Stomach (tissue), 9 donors: Measurements from ENCODE around the gene PRKCB. TPM values are rescaled to one million over a fixed set of nuclear protein-coding genes. Genes with fewer than 3 reads are reported as not detected.

Experiments
- DNase-seq, 2 donors: peaks; one replicate each; pipeline versions ENCODE4 v3.0.0 to v3.0.0-alpha.2; 2013 to 2019
- H3K27ac ChIP-seq, 5 donors: fragments of 200-600 bp in 4 of 5; sonication (generic) in 4 of 5; one replicate each; pipeline ENCODE4 v1.5.1; 2013 to 2019; ENCODE audit warnings: mild to moderate bottlenecking in 1 of 5, moderate library complexity in 1 of 5
- H3K27me3 ChIP-seq, 3 donors: fragments of 200-600 bp; sonication (generic); one replicate each; pipeline ENCODE4 v1.5.1; 2017 to 2019; ENCODE audit warnings: mixed run types in 1 of 3
- H3K36me3 ChIP-seq, 4 donors: fragments of 200-600 bp; sonication (generic); 1 replicate in 3 of 4; 2 replicates in 1 of 4; pipeline ENCODE4 v1.5.1; 2016 to 2019
- H3K4me1 ChIP-seq, 4 donors: fragments of 200-600 bp; sonication (generic); one replicate each; pipeline ENCODE4 v1.5.1; 2016 to 2019
- H3K4me3 ChIP-seq, 4 donors: fragments of 200-600 bp; sonication (generic) in 3 of 4; one replicate each; pipeline ENCODE4 v1.5.1; 2016 to 2019; ENCODE audit warnings: mild to moderate bottlenecking in 1 of 4
- H3K9me3 ChIP-seq, 4 donors: fragments of 200-600 bp; sonication (generic); one replicate each; pipeline ENCODE4 v1.5.1; 2016 to 2019
- EP300 ChIP-seq: sonication (generic); formaldehyde crosslinking; IDR thresholded peaks from one replicate; pipeline ENCODE4 v1.6.1; 2017; ENCODE audit warnings: antibody characterized with exemption
- POLR2A ChIP-seq, 4 donors: fragments of 450-650 bp; IDR thresholded peaks; one replicate each; pipeline ENCODE4 v1.6.1; 2016; ENCODE audit warnings: antibody characterized with exemption in 4 of 4, control low read depth in 2 of 4, mild to moderate bottlenecking in 1 of 4, moderate library complexity in 1 of 4
- POLR2AphosphoS5 ChIP-seq, 3 donors: sonication (generic); formaldehyde crosslinking; IDR thresholded peaks; one replicate each; pipeline ENCODE4 v1.6.1; 2016; ENCODE audit warnings: antibody characterized with exemption in 3 of 3
- whole genome bisulfite sequencing, 5 donors: extraction: QIAGEN DNeasy Blood & Tissue Kit in 3 of 5; methylation state at CpG; one replicate each; pipeline versions ENCODE4 v1.1.5 to v1.1.7; 2013 to 2018; 5-methylcytosine and 5-hydroxymethylcytosine counted together
- intact Hi-C: fragments of 100-400 bp; cut with DNase I; formaldehyde crosslinking; loops from one replicate; pipeline ENCODE4 v1.15.1; 2023; ENCODE audit warnings: low total_unique reads
- polyA plus RNA-seq, 3 donors: library from polyadenylated mRNA; stranded (reverse); fragments of 200-250 nt; gene quantifications; one replicate each; pipeline ENCODE4 v1.2.3, GENCODE V29; 2013
- total RNA-seq, 5 donors: library from RNA; depleted of rRNA; stranded (reverse); fragments of >200 nt; gene quantifications; one replicate each; pipeline versions ENCODE4 v1.1.0 to v1.2.3, GENCODE V29; 2014 to 2016
- TF ChIP-seq, protein P1 (sequence below), 7 experiments: fragments of 450-650 bp in 4 of 7; fragments of 200-600 bp in 3 of 7; sonication (generic) in 3 of 7; IDR thresholded peaks; one replicate each; pipeline ENCODE4 v1.5.1; 2016 to 2019; ENCODE audit warnings: antibody characterized with exemption in 7 of 7, control low read depth in 2 of 7, mild to moderate bottlenecking in 1 of 7
- donor health status: healthy with polysubstance abuse.
- donor health status: Bipolar disorder and iron deficiency.
- donor health status: healthy.

Gene PRKCB
- total and polyA plus RNA-seq, 8 donors, result 1.1 to 49.6 (median 14.7) TPM

DNA sequence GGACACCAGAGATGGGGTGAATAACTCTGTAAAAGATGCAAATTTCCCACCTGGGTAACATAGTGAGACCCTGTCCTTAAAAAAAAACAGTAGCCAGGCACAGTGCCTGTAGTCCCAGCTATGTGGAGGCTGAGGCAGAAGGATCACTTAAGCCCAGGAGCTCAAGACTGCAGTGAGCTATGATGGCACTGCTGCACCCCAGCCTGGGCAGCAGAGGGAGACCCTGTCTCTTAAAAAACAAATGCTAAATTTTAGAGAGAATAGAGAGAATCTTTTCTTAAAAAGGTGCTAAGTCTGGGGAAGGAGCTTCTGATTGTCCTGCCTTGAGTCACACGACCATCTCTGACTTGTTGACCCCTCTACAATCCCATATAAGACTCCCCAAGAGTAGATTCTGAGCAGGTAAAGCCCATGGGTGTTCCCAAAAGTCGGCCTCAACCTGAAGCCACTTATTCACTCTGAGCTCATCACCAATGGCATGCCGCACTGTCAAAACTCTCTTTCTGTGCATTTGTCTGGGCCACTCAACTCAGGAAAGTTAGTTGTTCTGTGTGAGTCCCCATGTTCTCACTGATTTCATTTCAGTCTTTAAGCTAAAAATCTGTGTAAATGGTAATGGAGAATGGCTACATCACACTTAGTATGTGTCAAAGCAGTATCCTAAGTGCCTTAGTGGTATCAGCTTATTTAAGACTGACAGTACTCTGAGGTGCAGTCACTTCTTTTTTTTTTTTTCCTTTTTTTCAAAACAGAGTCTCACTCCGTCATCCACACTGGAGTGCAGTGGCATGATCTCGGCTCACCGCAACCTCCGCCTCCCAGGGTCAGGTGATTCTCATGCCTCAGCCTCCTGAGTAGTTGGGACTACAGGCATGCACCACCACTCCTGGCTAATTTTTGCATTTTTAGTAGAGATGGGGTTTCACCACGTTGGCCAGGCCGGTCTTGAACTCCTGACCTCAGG is 41.6 kb downstream of the PRKCB start:
- TF ChIP-seq, protein P1, sequence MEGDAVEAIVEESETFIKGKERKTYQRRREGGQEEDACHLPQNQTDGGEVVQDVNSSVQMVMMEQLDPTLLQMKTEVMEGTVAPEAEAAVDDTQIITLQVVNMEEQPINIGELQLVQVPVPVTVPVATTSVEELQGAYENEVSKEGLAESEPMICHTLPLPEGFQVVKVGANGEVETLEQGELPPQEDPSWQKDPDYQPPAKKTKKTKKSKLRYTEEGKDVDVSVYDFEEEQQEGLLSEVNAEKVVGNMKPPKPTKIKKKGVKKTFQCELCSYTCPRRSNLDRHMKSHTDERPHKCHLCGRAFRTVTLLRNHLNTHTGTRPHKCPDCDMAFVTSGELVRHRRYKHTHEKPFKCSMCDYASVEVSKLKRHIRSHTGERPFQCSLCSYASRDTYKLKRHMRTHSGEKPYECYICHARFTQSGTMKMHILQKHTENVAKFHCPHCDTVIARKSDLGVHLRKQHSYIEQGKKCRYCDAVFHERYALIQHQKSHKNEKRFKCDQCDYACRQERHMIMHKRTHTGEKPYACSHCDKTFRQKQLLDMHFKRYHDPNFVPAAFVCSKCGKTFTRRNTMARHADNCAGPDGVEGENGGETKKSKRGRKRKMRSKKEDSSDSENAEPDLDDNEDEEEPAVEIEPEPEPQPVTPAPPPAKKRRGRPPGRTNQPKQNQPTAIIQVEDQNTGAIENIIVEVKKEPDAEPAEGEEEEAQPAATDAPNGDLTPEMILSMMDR (IDR thresholded peaks at IDR 0.05), result no peak
- no peak for TF ChIP-seq POLR2A (IDR thresholded peaks at IDR 0.05)
- no peak for TF ChIP-seq POLR2AphosphoS5 (IDR thresholded peaks at IDR 0.05)
- no peak for TF ChIP-seq EP300
- H3K27ac ChIP-seq, result peak overlapping the region in 1 of 5 donors; percentile 19
- peaks cover 0 to 27% (median 0%) of the 10 kb centered on the region in 4 donors for H3K4me1 ChIP-seq
- no peaks in the 10 kb centered on the region for H3K9me3 ChIP-seq
- WGBS, 5 donors, result 73 to 84% (median 79%) methylated on average over 9 of the region's 9 CpGs
- no peak for DNase-seq
- no peaks in the 10 kb centered on the region for H3K27me3 ChIP-seq
- H3K4me3 ChIP-seq, result no peak overlapping the region
- intact Hi-C loops, result no loop called here
- H3K36me3 ChIP-seq, result no peaks in the 10 kb centered on the region

DNA sequence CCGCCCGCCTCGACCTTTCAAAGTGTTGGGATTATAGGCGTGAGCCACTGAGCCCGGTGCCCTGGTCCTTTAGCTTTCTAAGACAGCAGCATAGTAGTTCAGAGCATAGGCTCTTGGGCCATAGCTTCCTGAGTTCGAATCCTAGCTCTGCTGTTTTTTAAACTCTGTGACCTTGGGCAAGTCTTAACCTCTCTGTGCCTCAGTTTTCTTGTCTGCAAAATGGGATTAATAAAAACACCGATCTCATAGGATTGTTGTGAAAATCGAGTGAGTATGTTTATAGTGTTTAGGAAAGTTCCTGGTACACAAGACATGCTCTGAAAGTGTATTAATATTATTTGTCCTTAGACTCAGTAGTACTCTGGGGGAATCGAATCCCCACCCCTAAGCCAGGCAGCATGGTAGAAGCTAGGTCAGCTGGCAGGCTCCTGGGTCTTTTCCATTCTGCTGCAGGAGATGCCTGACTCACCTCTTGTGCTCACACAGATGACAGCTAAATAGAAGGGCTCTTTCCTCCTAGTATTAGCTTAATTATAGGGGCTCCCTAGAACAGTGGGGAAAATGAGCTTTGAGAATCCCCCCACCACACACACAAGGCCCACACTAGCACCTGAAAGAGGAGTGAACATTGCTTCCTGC is 44.1 kb downstream of the PRKCB start:
- 83 to 88% (median 88%) methylated on average over 9 of the region's 9 CpGs for WGBS, 5 donors
- no peaks in the 10 kb centered on the region for H3K36me3 ChIP-seq
- H3K4me3 ChIP-seq, result no peak overlapping the region
- H3K9me3 ChIP-seq, result no peaks in the 10 kb centered on the region
- no peak for DNase-seq
- peaks cover 0 to 16% (median 0%) of the 10 kb centered on the region in 4 donors for H3K4me1 ChIP-seq
- intact Hi-C loops, result no loop called here
- H3K27me3 ChIP-seq, result no peaks in the 10 kb centered on the region
- TF ChIP-seq, protein P1 (IDR thresholded peaks at IDR 0.05), result no peak
- no peak for TF ChIP-seq EP300
- TF ChIP-seq POLR2A (IDR thresholded peaks at IDR 0.05), result no peak
- no peak for TF ChIP-seq POLR2AphosphoS5 (IDR thresholded peaks at IDR 0.05)
- H3K27ac ChIP-seq, result peak overlapping the region in 1 of 5 donors; percentile 49

DNA sequence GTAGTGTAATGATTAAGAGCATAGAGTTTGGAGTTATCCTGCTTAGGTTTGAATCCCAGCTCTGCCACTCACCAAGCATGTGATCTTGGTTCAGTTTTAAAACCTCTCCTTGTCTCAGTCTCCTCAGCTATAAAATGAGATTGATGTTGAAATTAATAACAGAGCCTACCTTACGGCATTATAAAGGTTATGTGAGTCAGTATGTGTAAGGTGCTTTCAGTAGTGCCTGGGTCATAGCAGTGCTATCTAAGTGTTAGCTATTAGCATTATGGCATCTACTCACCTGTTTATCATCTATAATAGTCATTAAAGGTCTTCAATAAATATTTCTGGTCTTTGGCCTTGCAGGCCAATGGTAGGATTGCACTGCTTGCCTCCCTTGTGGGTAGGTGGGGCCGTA is 53.4 kb downstream of the PRKCB start:
- Histone ChIP-seq H3K36me3 (no peaks in the 10 kb centered on the region), H3K27me3 (no peaks in the 10 kb centered on the region), H3K4me3 (no peak overlapping the region), H3K27ac (no peak overlapping the region), H3K4me1 (peaks cover 0 to 8% (median 0%) of the 10 kb centered on the region in 4 donors), H3K9me3 (no peaks in the 10 kb centered on the region)
- DNase-seq, result no peak
- WGBS, 5 donors, result 61 to 96% (median 84%) methylated on average over 2 of the region's 2 CpGs
- TF ChIP-seq EP300, result no peak
- no peak for TF ChIP-seq POLR2AphosphoS5 (IDR thresholded peaks at IDR 0.05)
- TF ChIP-seq, protein P1 (IDR thresholded peaks at IDR 0.05), result no peak
- no peak for TF ChIP-seq POLR2A (IDR thresholded peaks at IDR 0.05)
- intact Hi-C loops, result no loop called here

DNA sequence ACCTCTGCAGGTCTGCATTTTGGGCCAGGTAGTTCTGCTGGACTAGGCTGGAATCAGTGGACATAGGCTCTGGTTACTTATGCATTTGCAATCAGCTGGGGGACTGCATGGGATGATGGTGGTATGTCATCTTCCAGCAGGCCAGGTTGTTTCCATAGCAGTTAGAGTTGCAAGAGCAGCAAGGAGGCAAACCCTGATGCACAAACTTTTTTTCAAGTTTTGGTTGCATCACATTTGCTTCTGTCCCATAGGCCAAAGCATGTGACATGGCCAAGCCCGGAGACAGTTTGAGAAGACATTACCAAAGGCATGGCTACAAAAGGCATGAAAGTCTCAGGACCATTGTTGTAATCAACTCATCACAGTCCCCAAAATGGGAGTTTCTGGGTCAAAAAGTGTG is 58.2 kb downstream of the PRKCB start:
- TF ChIP-seq, protein P1 (IDR thresholded peaks at IDR 0.05), result no peak
- TF ChIP-seq POLR2A (IDR thresholded peaks at IDR 0.05), result no peak
- no peak for TF ChIP-seq POLR2AphosphoS5 (IDR thresholded peaks at IDR 0.05)
- TF ChIP-seq EP300, result no peak
- Histone ChIP-seq H3K27ac (no peak overlapping the region), H3K27me3 (no peaks in the 10 kb centered on the region), H3K4me3 (no peak overlapping the region), H3K9me3 (no peaks in the 10 kb centered on the region), H3K36me3 (no peaks in the 10 kb centered on the region), H3K4me1 (peaks cover 0 to 8% (median 0%) of the 10 kb centered on the region in 4 donors)
- no peak for DNase-seq
- WGBS, 5 donors, result 79 to 94% (median 89%) methylated on average over 1 of the region's 1 CpG
- intact Hi-C loops, result no loop called here
